Activated T-cell treated with anti-CD3 and anti-CD28 coated beads for 24 hours (primary cell): ENCODE measurements around the gene DFFA.
A peak's percentile ranks its signal among the peaks of the same experiment; 100 is the strongest.
"Not testable (repeated sequence)": the region's sequence is repeated elsewhere in the genome, so short reads cannot be mapped to it uniquely, and the experiment has no call there.

Source experiments
- DNase-seq: peaks from one replicate; pipeline ENCODE4 v3.0.0-alpha.2; 2020; ENCODE audit warnings: low read depth

Gene DFFA

GRCh38 chr1:10459184-10459583, 13.1 kb downstream of the DFFA start:
- no peak for DNase-seq

- no peak for DNase-seq
These were observed 14.5 kb downstream of the DFFA start for GRCh38 chr1:10457875-10458274.

- not testable (repeated sequence) for DNase-seq
These were observed 14.9 kb downstream of the DFFA start for GRCh38 chr1:10457462-10457861.

- no peak for DNase-seq
These were observed 15.7 kb downstream of the DFFA start for GRCh38 chr1:10456661-10457060.

- no peak for DNase-seq
These were observed 16.3 kb downstream of the DFFA start for GRCh38 chr1:10456048-10456447.

- no peak for DNase-seq
These were observed 21.0 kb downstream of the DFFA start for GRCh38 chr1:10451287-10451686.

GRCh38 chr1:10450836-10451235, 21.5 kb downstream of the DFFA start:
- no peak for DNase-seq

GRCh38 chr1:10450156-10450814, 22.0 kb downstream of the DFFA start:
- no peak for DNase-seq

- DNase-seq: no peak
These were observed 22.6 kb downstream of the DFFA start, which contains the start of gene CORT for GRCh38 chr1:10449751-10450150. Gene CORT, plus strand, starts transcription at chr1:10450031. Its CDS starts 193 bp downstream, at chr1:10450224.

GRCh38 chr1:10446790-10447422, 25.4 kb downstream of the DFFA start:
- DNase-seq: no peak

- DNase-seq: no peak
These were observed 27.4 kb downstream of the DFFA start for GRCh38 chr1:10444795-10445397.

- no peak for DNase-seq
These were observed 28.1 kb downstream of the DFFA start for GRCh38 chr1:10444248-10444647.

- DNase-seq: no peak
These were observed 31.5 kb downstream of the DFFA start for GRCh38 chr1:10440794-10441193.

GRCh38 chr1:10440305-10440704, 32.0 kb downstream of the DFFA start:
- no peak for DNase-seq

GRCh38 chr1:10438677-10439163, 33.6 kb downstream of the DFFA start:
- no peak for DNase-seq

- DNase-seq: no peak
These were observed 35.3 kb downstream of the DFFA start for GRCh38 chr1:10437052-10437451.

- DNase-seq: no peak
These were observed 37.7 kb downstream of the DFFA start for GRCh38 chr1:10434590-10434989.

- no peak for DNase-seq
These were observed 38.5 kb downstream of the DFFA start for GRCh38 chr1:10433790-10434189.

- no peak for DNase-seq
These were observed 39.2 kb downstream of the DFFA start for GRCh38 chr1:10432910-10433700.

GRCh38 chr1:10431070-10431730, 41.1 kb downstream of the DFFA start:
- no peak for DNase-seq

GRCh38 chr1:10430216-10431069, 41.9 kb downstream of the DFFA start, which contains the start of gene CENPS:
Gene CENPS, plus strand, starts transcription at chr1:10430433. Its CDS starts 85 bp downstream, at chr1:10430518.
- peak; percentile 89 for DNase-seq
